ENCODE measurements around the gene AP5Z1.
"Not testable (repeated sequence)": the region's sequence is repeated elsewhere in the genome, so short reads cannot be mapped to it uniquely, and the experiment has no call there.

The AP5Z1 gene

GRCh38 chr7:4800926-4801838, 25.8 kb downstream of the AP5Z1 start:
- H3K27ac ChIP-seq = no peak overlapping the region
- TF ChIP-seq CTCF (IDR thresholded peaks at IDR 0.05) (no peak), ZFX (IDR thresholded peaks at IDR 0.05; ENCODE audit: borderline replicate concordance) (no peak)

- no peak overlapping the region for H3K27ac ChIP-seq
Observed at GRCh38 chr7:4801839-4802231, 26.4 kb downstream of the AP5Z1 start.

GRCh38 chr7:4802577-4802976, 27.2 kb downstream of the AP5Z1 start:
- not testable (repeated sequence) for H3K27ac ChIP-seq

More at GRCh38 chr7:4801839-4802231, 26.4 kb downstream of the AP5Z1 start:
- TF ChIP-seq CTCF (IDR thresholded peaks at IDR 0.05) (no peak), ZFX (IDR thresholded peaks at IDR 0.05; ENCODE audit: borderline replicate concordance) (no peak)

GRCh38 chr7:4803397-4804241, 28.2 kb downstream of the AP5Z1 start:
- TF ChIP-seq CTCF (IDR thresholded peaks at IDR 0.05) (no peak), ZFX (IDR thresholded peaks at IDR 0.05; ENCODE audit: borderline replicate concordance) (no peak)
- H3K27ac ChIP-seq = no peak overlapping the region

GRCh38 chr7:4805110-4805983, 29.9 kb downstream of the AP5Z1 start:
- TF ChIP-seq ZFX (IDR thresholded peaks at IDR 0.05; ENCODE audit: borderline replicate concordance) (no peak), CTCF (IDR thresholded peaks at IDR 0.05) (no peak)
- H3K27ac ChIP-seq = no peak overlapping the region

GRCh38 chr7:4805984-4806300, 30.5 kb downstream of the AP5Z1 start:
- TF ChIP-seq ZFX (IDR thresholded peaks at IDR 0.05; ENCODE audit: borderline replicate concordance) (no peak), CTCF (IDR thresholded peaks at IDR 0.05) (no peak)
- H3K27ac ChIP-seq = no peak overlapping the region

GRCh38 chr7:4806983-4807597, 31.7 kb downstream of the AP5Z1 start:
- TF ChIP-seq CTCF (IDR thresholded peaks at IDR 0.05) (no peak), ZFX (IDR thresholded peaks at IDR 0.05; ENCODE audit: borderline replicate concordance) (no peak)
- H3K27ac ChIP-seq = no peak overlapping the region
